Coronary artery (tissue), 2 donors: ENCODE measurements around the gene EVC2.

Source experiments
- DNase-seq: peaks from one replicate; pipeline ENCODE4 v3.0.0-alpha.2; 2017; ENCODE audit warnings: low spot score
- H3K27ac ChIP-seq, 2 donors: fragments of 200-600 bp; sonication (generic); one replicate each; pipeline ENCODE4 v1.5.1; 2016 to 2019
- H3K4me3 ChIP-seq: fragments of 200-600 bp; sonication (generic); 2 replicates; pipeline ENCODE4 v1.5.1; 2016; ENCODE audit warnings: mild to moderate bottlenecking, moderate library complexity
- TF ChIP-seq, protein P1 (sequence below): fragments of 200-600 bp; sonication (generic); IDR thresholded peaks from one replicate; pipeline ENCODE4 v1.5.1; 2019; ENCODE audit warnings: antibody characterized with exemption

Gene EVC2

DNA sequence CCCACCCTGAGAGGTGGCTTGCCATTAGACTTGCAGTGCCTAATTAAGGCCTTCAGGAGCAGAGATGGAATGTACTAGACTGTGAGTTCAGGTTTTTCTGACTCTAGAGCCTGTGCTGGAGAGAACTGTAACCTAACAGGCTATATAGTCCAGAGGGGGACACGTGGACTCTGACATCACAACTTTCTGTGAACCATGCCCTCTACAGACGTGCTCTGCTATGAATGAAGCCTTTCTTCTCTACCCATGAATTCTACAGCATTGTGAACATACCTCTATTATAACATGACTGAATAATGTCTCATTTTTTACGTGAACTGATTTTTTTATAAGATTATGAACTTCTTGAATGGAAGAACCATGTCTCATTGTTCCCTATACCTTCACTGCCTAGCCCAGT lies 68.8 kb downstream of the EVC2 start:
- no peak overlapping the region for H3K27ac ChIP-seq
- no peak overlapping the region for H3K4me3 ChIP-seq
- DNase-seq, result no peak
- TF ChIP-seq, protein P1, sequence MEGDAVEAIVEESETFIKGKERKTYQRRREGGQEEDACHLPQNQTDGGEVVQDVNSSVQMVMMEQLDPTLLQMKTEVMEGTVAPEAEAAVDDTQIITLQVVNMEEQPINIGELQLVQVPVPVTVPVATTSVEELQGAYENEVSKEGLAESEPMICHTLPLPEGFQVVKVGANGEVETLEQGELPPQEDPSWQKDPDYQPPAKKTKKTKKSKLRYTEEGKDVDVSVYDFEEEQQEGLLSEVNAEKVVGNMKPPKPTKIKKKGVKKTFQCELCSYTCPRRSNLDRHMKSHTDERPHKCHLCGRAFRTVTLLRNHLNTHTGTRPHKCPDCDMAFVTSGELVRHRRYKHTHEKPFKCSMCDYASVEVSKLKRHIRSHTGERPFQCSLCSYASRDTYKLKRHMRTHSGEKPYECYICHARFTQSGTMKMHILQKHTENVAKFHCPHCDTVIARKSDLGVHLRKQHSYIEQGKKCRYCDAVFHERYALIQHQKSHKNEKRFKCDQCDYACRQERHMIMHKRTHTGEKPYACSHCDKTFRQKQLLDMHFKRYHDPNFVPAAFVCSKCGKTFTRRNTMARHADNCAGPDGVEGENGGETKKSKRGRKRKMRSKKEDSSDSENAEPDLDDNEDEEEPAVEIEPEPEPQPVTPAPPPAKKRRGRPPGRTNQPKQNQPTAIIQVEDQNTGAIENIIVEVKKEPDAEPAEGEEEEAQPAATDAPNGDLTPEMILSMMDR, result no peak

DNA sequence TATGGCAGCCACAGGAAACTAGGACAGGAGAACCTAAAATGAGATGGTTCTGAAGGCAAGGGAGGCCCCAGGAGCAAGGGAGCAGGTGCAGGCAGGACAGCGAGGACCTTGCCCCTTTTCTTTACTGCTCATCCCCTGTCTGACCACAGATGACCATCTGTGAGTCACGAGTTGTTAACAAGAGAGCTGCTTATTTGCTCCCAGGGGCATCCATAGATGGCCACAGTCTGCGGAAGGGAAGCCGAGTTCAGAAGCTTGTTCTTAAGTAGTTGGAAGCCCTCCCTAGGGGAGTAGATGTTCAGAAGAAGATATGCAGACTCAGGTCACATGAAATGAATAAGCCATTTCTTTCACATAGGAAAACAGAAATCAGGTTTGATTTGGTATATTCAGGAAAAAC lies 69.4 kb downstream of the EVC2 start:
- TF ChIP-seq, protein P1, result no peak

DNA sequence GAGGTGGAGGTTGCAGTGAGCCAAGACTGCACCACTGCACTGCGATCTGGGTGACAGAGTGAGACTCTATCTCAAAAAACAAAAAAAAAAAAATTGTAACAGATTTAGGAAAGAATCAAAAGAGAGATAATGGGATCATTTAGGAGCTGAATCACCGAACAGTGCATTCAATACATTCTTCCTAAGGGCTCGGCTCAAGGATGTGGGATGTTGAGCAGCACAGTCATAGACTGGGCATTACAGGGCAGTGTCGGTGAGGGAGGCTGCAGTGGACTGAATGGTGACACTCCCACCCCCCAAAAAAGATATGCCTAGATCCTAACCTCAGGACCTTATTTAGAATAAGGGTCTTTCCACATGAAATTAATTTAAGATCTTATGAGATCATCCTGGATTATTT lies 70.0 kb downstream of the EVC2 start:
- TF ChIP-seq, protein P1, result no peak
- DNase-seq, result no peak
- no peak overlapping the region for H3K27ac ChIP-seq
- H3K4me3 ChIP-seq, result no peak overlapping the region

More for the DNA sequence above, 69.4 kb downstream of the EVC2 start:
- no peak overlapping the region for H3K4me3 ChIP-seq
- no peak overlapping the region for H3K27ac ChIP-seq
- no peak for DNase-seq

DNA sequence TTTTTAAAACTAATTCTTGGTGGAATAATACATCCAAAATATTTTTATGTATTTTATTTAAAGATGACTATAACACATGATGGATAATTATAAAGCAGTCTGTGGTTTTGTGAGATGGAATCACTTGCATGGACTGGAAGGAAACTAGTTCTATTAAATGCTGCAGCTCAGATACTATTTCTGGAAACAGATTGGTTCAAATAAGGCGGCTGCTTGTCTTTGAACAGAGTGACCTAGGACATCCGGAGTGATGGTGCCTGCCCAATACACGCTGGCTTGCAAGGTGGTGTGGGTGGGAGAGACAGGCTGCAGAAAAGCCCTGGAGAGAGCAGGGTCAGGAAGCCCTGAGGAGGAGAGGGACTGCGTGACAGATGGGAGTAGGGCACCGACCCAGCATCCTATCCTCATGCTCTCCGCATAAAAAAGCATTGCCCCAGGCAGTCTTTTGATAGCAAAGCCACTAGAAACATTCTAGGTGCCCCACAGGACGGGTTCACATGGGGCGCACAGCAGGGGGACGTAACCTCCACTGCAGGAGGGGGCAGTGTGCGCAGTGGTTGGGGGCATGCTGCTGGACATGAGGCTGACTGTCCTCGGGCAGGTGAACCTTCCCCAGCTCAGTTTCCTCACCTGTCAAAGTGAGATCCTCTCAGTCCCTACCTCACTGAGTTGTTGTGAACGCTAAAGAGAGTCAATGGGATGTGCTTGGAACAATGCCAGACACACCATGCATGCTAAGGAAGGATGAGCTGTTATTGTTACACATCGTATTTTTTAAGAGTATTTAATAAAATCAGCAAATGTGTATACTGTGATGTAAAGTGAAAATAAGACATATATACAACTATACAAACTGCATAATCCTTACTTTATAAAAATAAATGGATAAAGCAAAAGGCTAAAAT lies 71.3 kb downstream of the EVC2 start:
- Histone ChIP-seq H3K4me3 (no peak overlapping the region), H3K27ac (no peak overlapping the region)
- no peak for DNase-seq
- TF ChIP-seq, protein P1, result no peak

DNA sequence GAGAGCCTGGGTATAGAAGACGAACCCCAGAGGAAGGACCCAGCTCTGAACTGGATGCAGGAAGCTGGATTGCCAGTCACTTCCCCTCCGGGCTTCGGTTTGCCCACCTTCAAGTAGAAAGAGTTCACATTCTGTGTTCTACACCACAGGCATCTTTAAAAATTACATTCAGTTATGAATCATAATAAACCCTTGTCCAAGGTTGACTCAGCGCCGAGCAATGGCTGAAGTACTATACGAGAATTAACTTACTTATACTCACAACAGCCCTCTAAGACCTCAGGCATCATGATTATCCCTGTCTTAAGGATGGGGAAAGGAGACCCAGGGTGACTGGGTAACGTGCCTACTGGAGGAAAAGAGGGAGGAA lies 72.5 kb downstream of the EVC2 start:
- Histone ChIP-seq H3K4me3 (no peak overlapping the region), H3K27ac (no peak overlapping the region)
- no peak for DNase-seq
- TF ChIP-seq, protein P1, result no peak

DNA sequence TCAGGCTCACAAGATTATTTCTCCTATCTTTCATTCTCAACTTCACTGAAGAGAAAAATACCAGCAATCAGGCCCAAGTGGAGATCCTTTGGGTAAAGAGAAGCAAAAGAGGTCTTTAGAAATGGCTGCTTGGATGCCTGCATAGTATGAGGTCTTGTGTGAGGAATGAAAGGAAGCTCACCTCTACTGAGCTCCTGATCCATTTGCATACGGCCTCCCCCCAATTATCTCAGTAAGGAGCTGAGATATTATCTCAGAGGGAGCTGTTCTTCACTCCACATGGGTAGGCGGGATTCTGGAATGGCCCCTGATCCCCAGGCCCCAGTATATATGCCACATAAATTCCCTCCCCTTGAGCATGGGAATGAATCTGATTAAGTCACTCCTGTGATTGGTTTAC lies 75.8 kb downstream of the EVC2 start:
- no peak overlapping the region for H3K27ac ChIP-seq
- no peak overlapping the region for H3K4me3 ChIP-seq
- DNase-seq, result peak; percentile 33
- TF ChIP-seq, protein P1, result no peak

DNA sequence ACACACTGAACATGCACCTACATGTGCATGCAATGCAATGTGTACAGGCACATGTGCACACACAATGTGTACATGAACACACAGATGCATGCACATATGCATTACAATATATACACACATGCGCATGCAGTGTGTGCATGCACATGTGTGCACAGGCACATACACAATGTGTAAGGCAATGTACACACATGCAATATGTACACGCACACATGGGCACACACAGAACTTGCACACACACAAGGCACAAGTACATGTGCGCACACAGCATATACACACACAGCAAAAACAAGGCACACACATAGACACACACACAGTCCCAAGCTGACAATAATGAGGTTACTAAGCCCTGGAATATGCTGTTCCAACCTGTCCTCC lies 76.3 kb downstream of the EVC2 start:
- Histone ChIP-seq H3K27ac (no peak overlapping the region), H3K4me3 (no peak overlapping the region)
- DNase-seq, result no peak
- TF ChIP-seq, protein P1, result no peak
